AG08395 (cell line): ENCODE data around the gene FOXD2.
A peak's percentile ranks its signal among the peaks of the same experiment; 100 is the strongest.
"Not testable (repeated sequence)": the region's sequence is repeated elsewhere in the genome, so short reads cannot be mapped to it uniquely, and the experiment has no call there.

Source experiments
- DNase-seq: peaks from one replicate; pipeline ENCODE4 v3.0.0; 2012; ENCODE audit warnings: mixed read lengths, low spot score

Gene FOXD2

GRCh38 chr1:47440599-47441081, 2.8 kb downstream of the FOXD2 start:
- no peak for DNase-seq

GRCh38 chr1:47441450-47442106, 3.7 kb downstream of the FOXD2 start:
- DNase-seq, result no peak

- no peak for DNase-seq
Observed at GRCh38 chr1:47442202-47442601, 4.4 kb downstream of the FOXD2 start.

GRCh38 chr1:47442842-47443529, 5.1 kb downstream of the FOXD2 start:
- DNase-seq, result no peak

GRCh38 chr1:47443530-47444296, 5.9 kb downstream of the FOXD2 start:
- DNase-seq, result no peak

- no peak for DNase-seq
Observed at GRCh38 chr1:47444297-47444561, 6.4 kb downstream of the FOXD2 start.

GRCh38 chr1:47444562-47445465, 7.0 kb downstream of the FOXD2 start:
- peak; percentile 21 for DNase-seq

- no peak for DNase-seq
Observed at GRCh38 chr1:47445823-47446550, 8.1 kb downstream of the FOXD2 start.

DNA sequence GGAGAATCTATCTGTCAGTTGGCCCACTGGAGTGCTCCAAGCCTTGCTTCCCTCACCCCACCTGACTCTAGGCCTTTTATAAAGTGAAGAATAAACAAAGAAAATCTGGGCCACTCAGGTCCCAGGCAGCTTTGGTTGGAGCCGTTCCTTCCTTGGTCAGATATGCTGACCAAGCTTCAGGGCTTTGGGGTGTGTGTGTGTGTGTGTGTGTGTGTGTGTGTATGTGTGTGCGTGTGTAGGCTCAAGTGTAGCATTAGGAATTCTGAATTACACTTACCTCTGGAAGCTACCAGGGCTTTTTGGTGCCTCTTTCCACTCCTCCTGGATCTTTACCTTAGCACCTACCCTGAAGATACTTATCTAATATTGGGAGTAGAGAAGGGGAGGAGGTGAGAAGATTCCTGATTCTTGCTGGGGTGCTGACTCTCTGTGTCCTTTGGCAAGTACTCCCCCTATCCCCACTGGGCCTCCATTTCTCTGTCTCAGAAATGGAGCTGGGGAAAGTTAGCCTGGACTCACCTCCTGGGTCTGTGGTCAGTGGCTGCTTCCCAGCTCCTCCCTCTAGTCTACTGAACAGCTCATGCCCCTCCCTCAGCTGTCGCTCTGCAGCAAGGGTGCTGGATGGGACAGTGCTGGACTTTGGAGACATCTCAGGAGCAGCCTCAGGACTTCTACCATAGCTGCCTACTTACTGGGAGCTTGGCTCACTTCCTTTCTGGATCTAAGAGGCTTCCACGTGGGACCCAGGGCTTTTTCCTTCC, 10.8 kb downstream of the FOXD2 start:
- DNase-seq, result no peak

DNA sequence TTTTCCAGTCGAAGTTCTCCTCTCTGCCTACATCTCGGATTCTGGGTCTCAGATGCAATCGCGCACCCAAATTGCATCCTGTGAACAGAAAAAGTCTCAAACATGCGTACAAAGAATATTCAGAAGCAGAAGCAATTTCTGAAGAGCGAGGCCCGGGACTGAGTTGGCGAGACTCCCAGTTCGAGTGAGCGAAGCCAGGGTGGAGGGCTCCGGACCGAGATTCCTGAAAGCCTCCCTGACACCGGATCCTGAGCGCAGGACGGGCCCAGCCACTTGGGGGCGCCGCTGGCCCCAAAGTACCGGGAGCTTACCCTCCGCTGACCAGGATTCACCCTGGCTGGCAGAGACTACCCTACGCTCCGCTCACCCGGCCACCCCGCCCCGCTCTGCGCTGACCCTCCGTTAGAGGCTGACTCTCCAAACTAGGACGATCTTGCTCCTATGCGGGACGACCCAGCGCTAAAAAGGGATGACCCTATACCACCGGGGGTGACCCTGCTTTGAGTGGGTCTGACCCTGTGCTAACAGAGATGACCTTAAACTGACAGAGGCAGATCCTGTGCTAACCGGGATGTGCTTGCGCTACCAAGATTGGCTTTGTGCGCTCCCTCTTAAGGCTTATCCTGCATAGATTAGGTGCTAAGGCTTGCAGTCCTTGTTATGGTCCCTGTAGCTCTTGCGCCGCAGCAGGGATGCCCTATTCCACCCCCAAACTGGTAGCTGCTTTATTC, 12.1 kb downstream of the FOXD2 start:
- peak; percentile 33 for DNase-seq

GRCh38 chr1:47450606-47451005, 12.8 kb downstream of the FOXD2 start:
- no peak for DNase-seq

DNA sequence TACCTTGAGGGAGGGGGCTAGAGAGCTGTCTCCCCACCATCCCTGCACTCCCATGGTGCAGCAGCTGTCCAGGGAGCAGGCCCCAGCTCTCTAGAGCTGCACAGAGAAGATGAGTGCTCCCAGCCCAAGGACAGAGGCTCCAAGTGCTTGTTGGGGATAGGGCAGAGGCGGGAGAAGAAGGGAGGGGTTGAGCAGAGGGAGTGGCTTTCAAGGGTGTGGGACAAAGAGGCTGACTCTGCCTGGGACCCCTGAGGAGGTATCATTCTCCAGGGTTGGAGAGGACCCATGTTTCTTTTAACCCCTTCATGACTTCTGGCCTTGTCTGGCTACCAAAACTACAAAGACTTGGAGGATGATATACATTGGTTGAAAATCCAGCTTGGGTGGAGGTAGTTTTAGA, 14.6 kb downstream of the FOXD2 start:
- no peak for DNase-seq

- DNase-seq, result not testable (repeated sequence)
Observed at GRCh38 chr1:47453910-47454309, 16.1 kb downstream of the FOXD2 start.

DNA sequence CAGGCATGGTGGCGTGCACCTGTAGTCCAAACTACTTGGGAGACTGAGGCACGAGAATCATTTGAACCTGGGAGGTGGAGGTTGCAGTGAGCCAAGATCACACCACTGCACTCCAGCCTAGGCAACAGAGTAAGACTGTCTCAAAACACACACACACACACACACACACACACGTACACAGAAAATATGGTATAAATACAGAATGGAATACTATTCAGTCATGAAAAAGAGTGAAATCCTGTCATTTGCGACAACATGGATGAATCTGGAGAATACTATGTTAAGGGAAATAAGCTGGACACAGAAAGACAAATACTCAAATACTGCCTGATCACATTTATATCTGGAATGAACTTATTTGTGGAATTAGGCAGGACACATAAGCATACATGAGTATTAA, 18.4 kb downstream of the FOXD2 start:
- DNase-seq, result no peak

DNA sequence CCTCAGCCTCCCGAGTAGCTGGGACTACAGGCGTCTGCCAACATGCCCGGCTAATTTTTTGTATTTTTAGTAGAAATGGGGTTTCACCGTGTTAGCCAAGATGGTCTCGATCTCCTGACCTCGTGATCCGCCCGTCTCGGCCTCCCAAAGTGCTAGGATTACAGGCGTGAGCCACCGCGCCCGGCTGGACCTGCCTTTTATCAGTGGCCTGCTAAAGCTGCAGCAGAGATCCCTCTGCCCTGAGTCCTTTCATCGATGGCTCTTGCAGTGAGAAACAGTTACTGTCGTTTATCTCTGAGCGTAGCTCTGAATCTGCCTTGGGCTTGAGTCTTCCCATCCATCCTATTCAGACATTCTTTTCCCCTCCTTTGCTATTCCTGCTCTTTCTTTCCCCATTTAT, 19.7 kb downstream of the FOXD2 start:
- DNase-seq, result not testable (repeated sequence)

DNA sequence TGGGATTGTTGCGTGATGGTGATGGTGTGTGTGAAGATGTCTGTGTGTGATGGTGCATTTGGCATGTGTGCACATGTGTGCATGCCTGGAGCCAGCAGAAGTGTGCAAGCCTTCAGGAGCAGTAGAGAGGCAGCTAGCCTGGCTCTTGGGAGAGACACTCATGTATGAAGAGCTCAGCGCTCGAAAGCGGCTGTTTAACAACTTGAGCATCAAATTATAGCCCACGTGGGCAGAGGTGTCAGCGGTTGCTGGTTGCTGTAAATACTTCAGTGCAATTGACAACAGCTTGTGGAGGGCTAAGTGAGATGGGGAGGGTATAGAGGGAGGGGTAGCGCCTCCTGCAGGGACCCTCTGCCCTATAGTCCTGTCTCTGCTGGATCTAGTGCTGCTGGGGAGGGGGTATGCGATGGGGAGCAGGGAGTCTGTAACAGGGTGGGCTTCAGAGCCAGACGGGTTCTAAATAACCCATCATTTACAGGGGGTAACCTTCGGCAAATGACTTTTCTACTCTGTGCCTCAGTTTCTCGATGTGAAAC, 21.5 kb downstream of the FOXD2 start:
- DNase-seq, result no peak

DNA sequence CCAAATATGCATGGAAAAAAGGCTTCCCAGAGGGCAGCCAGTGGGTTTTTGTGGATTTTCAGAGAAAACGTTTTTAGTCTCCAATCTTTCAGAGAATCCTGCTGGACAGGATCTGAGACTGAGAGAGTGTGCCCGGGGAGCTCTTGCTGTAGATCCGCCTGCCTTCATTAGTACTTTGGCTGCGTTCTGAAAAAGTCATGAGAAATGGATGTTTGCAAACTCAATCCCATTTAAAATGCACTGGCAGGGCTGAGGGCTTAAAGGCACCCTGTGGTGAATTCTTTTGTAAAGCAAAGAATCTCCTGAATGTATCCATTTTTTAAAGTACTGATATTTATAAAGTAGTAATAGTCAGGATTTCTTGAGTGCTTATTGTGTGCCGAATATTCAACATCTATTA, 22.2 kb downstream of the FOXD2 start:
- no peak for DNase-seq

DNA sequence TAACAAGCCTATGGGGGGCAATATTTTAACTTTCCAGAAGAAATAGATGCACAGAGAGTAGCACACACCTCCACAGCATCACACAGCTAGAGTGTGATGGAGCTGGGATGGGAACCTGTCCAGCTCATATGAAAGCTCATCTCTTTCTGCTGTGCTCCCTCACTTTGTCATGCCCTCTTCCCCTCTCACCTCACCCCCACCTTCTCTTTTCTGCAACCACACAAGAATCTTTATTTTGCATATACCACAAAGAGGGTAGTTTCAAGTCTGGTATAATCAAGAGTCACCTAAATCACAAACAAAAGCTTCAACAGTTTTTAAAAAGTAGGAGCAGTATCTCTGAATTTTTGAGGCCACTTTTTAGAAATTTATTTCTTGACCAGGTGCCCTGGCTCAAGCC, 22.6 kb downstream of the FOXD2 start:
- DNase-seq, result no peak

DNA sequence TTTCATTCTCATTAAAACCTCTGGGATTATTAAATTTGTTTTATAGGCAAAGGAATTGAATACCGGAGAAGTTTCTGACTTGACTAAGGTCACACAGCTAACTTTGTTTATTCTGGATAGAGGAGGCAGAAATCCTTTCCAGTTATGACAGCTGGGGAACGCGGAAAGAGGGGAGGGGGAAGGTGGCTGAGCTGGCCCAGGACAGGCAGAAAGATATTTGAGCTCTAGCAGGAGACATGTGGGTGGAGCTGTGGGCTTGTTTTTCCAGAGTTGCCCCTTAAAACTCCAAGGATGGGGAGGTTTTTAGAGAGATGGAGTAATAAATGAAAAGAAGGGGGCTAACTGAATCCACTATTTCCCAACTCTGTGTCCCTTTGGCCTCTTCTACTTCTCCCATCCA, 27.8 kb downstream of the FOXD2 start:
- no peak for DNase-seq
